NCI-H1436 (cell line): Measurements from ENCODE around the gene CPNE5.

Source experiments
- DNase-seq: peaks from one replicate; lab custom pipeline; 2025; lab: John Stamatoyannopoulos, UW

CPNE5 gene

DNA sequence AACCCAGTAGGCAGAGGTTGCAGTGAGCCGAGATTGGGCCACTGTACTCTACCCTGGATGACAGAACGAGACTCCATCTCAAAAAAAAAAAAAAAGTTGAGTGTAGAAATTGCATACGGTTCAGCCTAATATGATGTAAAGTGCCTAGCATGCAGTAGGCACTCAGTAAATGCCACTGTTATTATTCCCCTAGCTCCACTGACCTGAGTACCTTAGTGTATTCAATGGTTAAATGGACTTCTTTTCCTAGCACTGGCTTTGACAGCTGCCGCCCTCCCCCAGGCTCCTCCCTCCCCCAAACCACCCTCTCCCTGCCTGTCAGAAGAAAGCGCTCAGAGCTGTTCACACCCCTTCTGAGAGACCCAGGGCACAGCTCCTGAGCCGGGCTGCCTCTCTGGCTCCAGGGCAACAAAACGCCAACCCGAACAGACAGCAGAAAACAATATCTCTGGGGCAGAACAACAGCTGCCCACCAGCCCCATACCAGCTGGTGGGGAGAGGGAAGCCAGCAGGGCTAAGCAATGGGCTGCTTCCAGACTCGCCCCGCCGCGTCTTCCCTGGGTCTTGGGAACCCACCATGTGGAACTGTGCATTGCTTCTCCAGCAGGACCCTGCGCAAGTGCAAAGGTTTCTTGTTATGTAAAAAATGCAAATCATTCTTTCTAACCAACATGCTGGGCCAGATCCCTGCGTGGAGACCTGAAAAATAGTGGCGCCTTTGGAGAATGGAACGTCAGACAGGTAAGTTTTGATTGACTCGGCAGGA is 4.5 kb downstream of the CPNE5 start:
- DNase-seq, result no peak

DNA sequence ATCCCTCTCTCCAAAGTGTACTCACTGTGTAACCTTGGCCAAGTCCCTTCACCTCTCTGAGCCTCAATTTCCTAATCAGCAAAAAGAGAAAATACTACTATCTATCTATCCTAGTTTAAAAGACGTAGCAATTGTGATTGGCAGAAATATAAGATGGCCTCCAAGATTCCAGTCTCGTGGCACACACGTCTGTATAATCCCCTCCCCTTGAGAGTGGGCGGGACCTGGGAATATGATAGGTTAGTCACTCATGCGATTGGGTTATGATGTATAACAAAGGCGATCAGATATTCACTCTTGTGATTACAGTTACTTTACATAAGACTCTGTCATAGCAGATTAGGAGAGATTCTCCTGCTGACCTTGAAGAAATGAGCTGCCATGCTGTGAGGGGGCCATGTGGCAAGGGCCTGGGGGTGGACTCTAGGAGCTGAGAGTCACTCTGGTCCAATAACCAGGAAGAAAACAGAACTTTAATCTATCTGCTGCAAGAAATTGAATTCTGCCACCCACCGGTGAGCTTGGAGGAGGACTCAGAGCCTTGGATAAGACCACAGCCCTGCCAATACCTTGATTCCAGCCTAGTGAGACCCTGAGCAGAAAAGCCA is 6.0 kb downstream of the CPNE5 start:
- no peak for DNase-seq

DNA sequence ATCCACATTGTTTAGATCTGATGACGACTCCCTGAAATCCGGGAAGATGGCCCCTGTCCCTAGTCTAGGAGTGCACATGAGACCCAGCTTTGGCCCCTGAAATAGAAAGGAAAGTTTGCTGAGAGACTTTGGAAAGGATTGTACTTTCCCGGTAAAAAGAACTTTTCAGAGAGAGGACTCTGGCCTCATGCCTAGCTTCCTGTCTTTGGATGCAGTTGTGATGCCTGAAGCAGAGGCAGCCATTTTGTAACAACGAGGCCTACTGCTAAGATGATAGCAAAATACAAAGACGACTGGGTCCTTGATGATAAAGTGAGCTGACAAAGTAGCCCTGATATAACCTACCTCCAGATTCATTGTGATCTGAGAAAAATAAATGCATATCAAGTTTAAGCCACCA is 6.9 kb downstream of the CPNE5 start:
- no peak for DNase-seq

GRCh38 chr6:36830577-36830976 is 8.7 kb downstream of the CPNE5 start:
- no peak for DNase-seq

GRCh38 chr6:36829919-36830544 is 9.2 kb downstream of the CPNE5 start:
- DNase-seq, result no peak

- DNase-seq, result no peak
Observed at GRCh38 chr6:36827261-36828079, 11.8 kb downstream of the CPNE5 start.

DNA sequence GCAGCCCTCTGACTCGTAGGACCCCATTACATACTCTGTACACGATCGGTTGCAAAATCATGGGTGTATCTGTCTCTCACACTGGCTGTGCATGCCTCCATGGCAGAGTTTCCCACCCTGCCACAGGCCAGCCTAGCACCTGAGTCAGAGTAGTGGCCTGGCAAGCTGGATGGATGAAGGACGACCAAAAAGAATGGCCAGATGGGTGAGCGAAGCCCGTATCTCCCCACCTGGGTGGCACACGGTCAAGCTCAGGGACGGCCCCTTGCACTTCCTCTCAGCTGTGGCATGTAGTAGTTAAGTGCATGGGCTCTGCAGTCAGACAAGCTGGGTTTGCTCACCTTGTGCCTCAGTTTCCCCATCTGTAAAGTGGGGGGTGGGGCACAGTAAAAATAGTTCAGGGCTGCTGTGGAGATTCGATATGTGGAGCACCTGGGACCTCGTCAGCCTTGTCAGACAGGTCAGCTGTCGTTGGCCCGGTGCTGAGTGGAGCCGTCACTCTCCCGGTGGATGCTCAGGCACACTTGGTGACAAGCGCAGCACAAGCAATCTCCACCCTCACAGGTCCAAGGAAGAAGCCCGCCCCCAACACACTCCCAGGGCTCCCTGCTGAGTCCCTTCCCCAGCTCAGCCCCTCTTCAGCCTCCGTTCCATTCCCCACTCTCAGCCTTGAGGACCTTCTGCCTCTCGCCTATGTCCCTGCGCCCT is 12.6 kb downstream of the CPNE5 start:
- DNase-seq, result no peak

DNA sequence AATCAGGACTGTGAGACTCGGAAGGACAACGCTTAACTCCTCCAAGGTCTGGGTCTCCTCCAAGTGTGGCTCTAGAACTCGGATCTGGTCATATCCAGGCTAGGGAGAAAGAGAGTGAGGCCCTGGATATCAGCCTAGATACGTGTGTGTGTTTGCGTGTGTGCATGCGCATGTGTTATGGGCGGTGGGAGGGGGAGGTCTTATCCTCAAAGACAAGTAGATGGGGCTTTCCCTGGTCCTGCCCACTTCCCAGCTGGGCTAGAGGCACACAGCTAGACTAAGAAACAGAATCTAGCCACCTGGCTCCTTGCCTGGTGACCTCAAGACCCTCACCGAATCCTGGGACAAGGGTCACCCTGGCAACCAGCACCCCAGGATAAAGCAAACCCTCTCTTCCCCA is 13.2 kb downstream of the CPNE5 start:
- DNase-seq, result no peak

DNA sequence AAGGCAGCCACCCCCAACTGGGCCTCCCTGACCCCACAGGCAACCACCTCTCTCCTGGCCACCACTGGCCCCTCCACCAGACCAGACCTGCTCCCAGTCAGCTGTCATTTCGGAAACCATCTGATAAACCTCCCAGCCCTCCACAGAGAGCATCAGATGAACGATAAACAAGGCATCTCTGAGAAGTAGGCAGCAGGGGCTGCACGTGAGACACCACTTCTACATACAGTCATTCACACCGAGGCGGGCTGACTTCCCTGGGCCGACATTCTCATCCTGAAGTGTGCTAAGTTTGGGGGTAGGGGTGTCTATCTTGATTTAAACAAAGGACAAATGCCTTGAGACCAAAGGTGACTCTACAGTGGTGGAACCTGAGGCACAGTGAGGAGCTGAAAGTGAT is 13.8 kb downstream of the CPNE5 start:
- no peak for DNase-seq

DNA sequence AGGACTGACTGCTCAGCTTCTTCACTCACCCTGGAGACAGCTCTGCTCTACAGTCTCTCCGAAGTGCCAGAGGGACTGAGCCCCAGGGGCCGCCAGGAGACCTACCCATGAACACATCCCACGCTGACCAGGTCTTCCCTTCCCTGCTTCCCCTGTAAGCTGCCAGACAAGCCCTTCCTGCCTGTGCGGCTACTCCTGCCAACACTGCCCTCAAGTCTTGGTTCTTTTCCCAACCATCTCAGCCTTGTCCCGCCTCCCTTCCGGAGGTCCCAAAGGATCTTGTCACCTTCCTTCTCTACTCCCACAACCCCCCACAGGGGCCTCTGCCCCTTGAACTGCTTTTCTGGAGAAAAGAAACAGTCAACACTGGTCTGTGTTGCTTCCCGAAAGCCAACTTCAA is 15.0 kb downstream of the CPNE5 start:
- DNase-seq, result no peak

- DNase-seq, result no peak
Observed at GRCh38 chr6:36823421-36824096, 15.7 kb downstream of the CPNE5 start.

DNA sequence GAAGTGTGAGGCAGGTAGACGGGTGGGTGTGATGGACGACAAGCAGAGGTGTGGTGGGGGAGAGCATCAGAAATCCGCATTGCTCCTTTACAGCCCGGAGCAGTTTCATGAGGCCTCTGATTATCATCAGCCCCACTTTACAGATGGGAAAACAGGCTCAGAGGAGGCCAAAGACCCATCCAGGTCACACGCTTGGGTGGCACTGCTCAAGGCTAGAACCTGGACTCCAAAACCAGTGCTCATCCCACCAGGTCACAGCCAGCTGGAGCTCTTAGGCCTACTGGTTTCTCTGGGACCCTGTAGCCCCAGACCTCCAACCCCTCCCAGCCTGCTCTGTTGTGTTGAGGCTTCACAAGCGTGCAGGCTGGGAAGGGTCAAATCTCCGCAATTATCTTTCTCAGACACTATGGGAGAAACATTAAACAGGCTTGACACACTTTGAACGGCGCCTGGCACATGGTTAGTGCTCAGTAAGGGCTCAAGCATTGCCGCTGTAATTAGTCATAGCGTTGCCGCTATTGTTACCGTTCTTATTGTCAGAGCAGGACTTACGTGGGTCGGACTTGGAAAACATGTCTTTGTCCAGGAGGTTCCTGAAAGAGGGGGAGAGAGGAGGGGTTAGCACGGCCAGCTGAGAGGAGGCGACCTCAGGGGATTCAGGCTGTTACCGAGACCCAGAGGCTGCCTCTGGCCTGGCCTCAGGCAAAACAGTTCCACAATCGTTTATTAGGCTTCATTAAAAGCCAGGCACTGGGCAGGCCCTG is 16.6 kb downstream of the CPNE5 start:
- peak; percentile 17 for DNase-seq

DNA sequence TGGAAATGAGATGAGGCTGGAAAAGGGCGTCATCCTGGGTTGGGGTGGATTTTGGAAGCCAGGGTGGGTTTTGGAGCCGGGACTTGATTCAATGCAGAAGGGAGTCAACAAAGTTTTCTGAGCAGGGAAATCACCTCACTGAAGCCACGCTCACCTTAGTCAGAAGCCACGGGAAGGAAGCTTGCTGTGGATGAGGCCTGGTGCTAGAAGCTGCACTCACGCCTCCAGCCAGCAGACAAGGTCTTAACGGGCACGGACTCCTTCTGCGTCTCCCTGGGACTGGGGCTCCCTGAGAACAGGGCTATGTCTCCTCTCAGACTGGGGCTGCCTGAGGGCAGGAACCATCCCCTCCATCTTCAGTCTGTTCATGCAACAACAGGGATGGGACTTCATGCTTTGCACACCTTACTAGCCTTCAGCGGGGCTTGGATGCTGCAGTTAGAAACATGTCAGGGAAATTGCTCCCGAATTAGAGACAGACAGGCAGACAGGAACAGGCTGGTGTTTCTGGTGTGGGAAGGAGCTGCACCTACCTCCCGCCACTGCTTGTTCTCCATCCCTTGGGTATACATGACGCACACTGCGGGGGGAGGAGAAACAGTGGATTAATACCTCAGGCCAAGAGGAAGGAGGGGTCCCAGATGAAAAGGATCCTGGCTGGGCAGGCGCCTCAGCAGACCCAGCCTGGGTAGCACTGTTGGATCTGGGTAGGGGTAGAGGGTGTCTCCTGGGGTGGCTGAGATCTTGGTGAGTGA is 17.5 kb downstream of the CPNE5 start:
- peak; percentile 43 for DNase-seq

DNA sequence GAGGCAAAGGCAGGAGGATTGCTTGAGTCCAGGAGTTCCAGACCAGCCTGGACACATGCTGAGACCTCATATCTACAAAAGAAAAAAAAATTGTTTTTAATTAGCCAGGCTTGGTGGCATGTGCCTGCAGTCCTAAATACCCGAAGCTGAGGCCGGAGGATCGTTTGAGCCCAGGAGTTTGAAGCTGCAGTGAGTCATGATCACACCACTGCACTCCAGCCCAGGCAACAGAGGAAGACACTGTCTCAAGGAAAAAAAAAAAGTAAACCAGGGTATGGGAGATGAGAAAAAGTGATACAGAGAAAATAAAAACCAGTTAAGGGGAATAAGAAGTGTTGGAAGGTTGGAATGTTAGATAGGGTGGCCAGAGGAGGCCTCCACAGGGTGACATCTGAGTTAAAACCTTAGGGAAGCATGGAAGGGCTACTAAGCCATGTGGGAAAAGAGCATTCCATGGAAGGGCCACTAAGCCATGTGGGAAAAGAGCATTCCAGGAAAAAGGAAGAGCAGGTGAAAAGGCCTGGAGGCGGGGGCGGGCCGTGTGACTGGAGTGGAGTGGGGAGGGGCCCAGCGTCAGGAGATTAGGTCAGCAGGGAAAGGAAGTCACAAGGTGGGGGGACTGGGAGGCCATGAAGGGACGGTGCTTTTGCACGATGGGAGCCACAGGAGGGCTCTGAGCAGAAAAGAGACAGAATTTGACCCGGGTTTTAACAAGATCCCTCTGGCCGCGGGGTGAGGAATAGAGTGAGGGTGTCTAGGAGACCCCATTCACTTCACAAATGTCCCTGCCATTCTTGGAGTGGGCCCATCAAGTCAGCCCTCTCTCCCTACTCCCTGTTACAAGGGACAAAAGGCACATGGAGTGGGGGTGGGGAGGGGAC is 18.3 kb downstream of the CPNE5 start:
- DNase-seq, result no peak

DNA sequence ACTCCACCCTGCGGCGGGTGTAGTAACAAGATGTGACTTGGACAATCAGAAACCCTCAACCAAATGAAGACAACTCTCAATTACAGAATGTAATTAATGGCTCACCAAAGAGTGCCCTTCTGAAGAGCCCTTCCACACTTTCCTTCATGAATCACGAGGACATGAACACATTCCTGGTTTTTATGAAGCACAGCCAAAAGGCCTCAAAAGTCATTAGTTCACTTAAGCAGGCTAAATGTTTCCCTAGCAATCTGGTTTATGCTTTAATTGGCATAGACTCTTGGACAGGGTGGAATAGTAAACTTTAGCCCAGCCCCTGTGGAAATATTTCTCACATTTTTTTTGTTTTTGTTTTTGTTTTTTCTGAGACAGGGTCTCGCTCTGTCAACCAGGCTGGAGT is 20.5 kb downstream of the CPNE5 start:
- no peak for DNase-seq

DNA sequence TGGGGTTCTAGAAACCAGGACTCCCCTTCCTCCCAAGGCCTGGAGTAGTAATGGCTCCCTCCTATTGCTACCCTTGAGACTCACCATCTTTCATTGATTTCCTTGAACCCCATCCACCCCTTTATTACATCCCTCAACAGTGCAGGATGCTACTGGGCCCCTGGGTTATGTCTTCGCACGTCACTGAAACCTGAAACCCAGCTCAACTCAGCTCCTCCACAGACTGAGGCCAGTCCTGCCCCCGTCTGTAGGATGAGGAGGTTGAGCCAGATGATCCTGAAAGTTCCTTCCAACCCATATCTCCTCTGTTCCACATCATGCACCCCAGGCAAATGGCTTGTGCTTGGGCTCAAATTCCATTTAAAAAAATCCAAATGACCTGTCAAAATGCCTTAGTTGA is 21.4 kb downstream of the CPNE5 start:
- DNase-seq, result no peak

DNA sequence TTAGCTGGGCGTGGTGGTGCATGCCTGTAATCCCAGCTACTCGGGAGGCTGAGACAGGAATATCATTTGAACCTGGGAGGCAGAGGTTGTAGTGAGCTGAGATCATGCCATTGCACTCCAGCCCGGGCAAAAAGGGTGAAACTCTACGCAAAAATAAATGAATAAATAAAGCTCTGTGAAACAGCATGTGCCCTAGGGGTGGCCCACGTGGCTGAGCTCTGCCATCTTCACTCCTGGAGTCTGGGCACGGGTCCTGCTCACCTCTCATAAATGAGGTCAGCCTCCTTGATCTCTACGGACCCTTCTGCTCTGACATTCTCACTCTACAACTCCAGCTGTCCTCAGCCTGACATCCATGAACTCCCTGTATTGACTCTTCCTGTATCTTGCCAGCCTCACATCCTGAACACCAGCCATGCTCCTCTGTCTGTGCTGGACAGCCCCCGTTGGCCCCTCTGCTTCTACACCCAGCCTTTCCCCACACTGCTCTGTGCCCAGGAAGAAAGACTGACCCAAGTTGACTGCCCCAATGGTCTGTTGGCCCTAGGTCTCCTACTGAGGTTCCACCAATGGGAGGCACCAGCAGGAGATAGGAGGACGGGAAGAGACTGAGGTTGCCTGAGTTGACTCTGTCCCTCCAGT is 21.9 kb downstream of the CPNE5 start:
- DNase-seq, result no peak

GRCh38 chr6:36815962-36816735 is 23.1 kb downstream of the CPNE5 start:
- no peak for DNase-seq
